Fibroblast of lung (primary cell): ENCODE measurements around the gene MYEOV. TPM values are rescaled to one million over a fixed set of nuclear protein-coding genes. Genes with fewer than 3 reads are reported as not detected.

Experiments used
- DNase-seq, 2 donors: peaks; one replicate each; pipeline versions ENCODE4 v3.0.0 to v3.0.0-alpha.2; 2010; ENCODE audit warnings: low read depth in 2 of 2
- H2AFZ ChIP-seq: 2 replicates; pipeline ENCODE4 v1.5.1; 2012; ENCODE audit warnings: low read length, control low read depth, inconsistent platforms
- H3K27ac ChIP-seq: 2 replicates; pipeline ENCODE4 v1.5.1; 2011; ENCODE audit warnings: low read length, control low read depth; ENCODE audit not compliant: insufficient read depth
- H3K27me3 ChIP-seq: 2 replicates; pipeline ENCODE4 v1.5.1; 2011; ENCODE audit warnings: mild to moderate bottlenecking, low read length; ENCODE audit not compliant: control insufficient read depth, insufficient read depth
- H3K36me3 ChIP-seq: 2 replicates; pipeline ENCODE4 v1.5.1; 2011; ENCODE audit warnings: low read length; ENCODE audit not compliant: control insufficient read depth, insufficient read depth
- H3K4me1 ChIP-seq: 2 replicates; pipeline ENCODE4 v1.5.1; 2011; ENCODE audit warnings: low read length; ENCODE audit not compliant: control insufficient read depth, insufficient read depth; ENCODE audit errors: extremely low read depth
- H3K4me2 ChIP-seq: 2 replicates; pipeline ENCODE4 v1.5.1; 2011; ENCODE audit warnings: low read length, control low read depth; ENCODE audit not compliant: insufficient read depth; ENCODE audit errors: extremely low read depth
- H3K4me3 ChIP-seq, 4 experiments: fragments of 200-600 bp in 1 of 4; sonication (generic) in 1 of 4; replicated peaks in 1 of 4; 2 replicates each; pipeline ENCODE4 v1.5.1; 2011 to 2016; ENCODE audit warnings: low read length in 4 of 4, low read depth in 3 of 4, mild to moderate bottlenecking in 3 of 4, control low read depth in 2 of 4, inconsistent platforms in 1 of 4, mixed read lengths in 1 of 4; ENCODE audit not compliant: insufficient read depth in 1 of 4; ENCODE audit errors: control extremely low read depth in 1 of 4
- H3K79me2 ChIP-seq: 2 replicates; pipeline ENCODE4 v1.5.1; 2012; ENCODE audit warnings: mild to moderate bottlenecking, low read length, inconsistent platforms; ENCODE audit not compliant: control insufficient read depth, insufficient read depth
- H3K9ac ChIP-seq: 2 replicates; pipeline ENCODE4 v1.5.1; 2011; ENCODE audit warnings: mild to moderate bottlenecking, low read length, control low read depth; ENCODE audit not compliant: insufficient read depth
- H3K9me3 ChIP-seq: 2 replicates; pipeline ENCODE4 v1.5.1; 2012; ENCODE audit warnings: low read depth, low read length; ENCODE audit not compliant: control insufficient read depth, insufficient read depth
- H4K20me1 ChIP-seq: 2 replicates; pipeline ENCODE4 v1.5.1; 2011; ENCODE audit warnings: low read length; ENCODE audit not compliant: control insufficient read depth, insufficient read depth; ENCODE audit errors: extremely low read depth
- CTCF ChIP-seq, 2 donors: IDR thresholded peaks in 1 of 2; conservative IDR thresholded peaks in 1 of 2; 1 replicate in 1 of 2; 2 replicates in 1 of 2; pipeline ENCODE4 v1.5.1; 2011 to 2012; ENCODE audit warnings: low read length in 2 of 2, control low read depth in 1 of 2, inconsistent platforms in 1 of 2, low read depth in 1 of 2, mild to moderate bottlenecking in 1 of 2
- EZH2 ChIP-seq: IDR thresholded peaks from 2 replicates; pipeline ENCODE4 v1.5.1; 2012; ENCODE audit warnings: low read length, control low read depth, mild to moderate bottlenecking; ENCODE audit errors: missing control alignments
- polyA plus RNA-seq, 2 donors: library from polyadenylated mRNA; depleted of rRNA in 1 of 2; stranded (reverse) in 1 of 2; unstranded in 1 of 2; fragments of >200 nt; gene quantifications; 2 replicates each; pipeline ENCODE4 v1.2.1, GENCODE V29; 2011 to 2012; ENCODE audit warnings: missing spikeins in 1 of 2
- total RNA-seq: library from RNA; depleted of rRNA; stranded (reverse); fragments of >200 nt; gene quantifications from 2 replicates; pipeline ENCODE4 v1.2.1, GENCODE V29; 2014

Gene MYEOV
- total and polyA plus RNA-seq, 2 donors (not counting 1 experiment from before 2014, with no cell fraction given): 1.2 to 7.3 TPM

GRCh38 chr11:69261116-69261515 lies 32.8 kb upstream of the MYEOV start:
- Histone ChIP-seq H3K27me3 (peaks cover 3% of the 10 kb centered on the region), H3K4me3 (no peak overlapping the region), H3K79me2 (no peaks in the 10 kb centered on the region), H3K9ac (no peak overlapping the region), H3K27ac (no peak overlapping the region), H3K36me3 (no peaks in the 10 kb centered on the region), H2AFZ (no peak overlapping the region), H4K20me1 (no peaks in the 10 kb centered on the region), H3K4me2 (no peak overlapping the region), H3K9me3 (no peaks in the 10 kb centered on the region), H3K4me1 (no peaks in the 10 kb centered on the region)
- no peak for TF ChIP-seq CTCF (conservative IDR thresholded peaks at IDR 0.05 in 1 of 2, IDR thresholded peaks at IDR 0.05 in 1 of 2; ENCODE audit: low read depth in 1 of 2, low read length in 2 of 2)
- no peak for TF ChIP-seq EZH2
- no peak for DNase-seq

DNA sequence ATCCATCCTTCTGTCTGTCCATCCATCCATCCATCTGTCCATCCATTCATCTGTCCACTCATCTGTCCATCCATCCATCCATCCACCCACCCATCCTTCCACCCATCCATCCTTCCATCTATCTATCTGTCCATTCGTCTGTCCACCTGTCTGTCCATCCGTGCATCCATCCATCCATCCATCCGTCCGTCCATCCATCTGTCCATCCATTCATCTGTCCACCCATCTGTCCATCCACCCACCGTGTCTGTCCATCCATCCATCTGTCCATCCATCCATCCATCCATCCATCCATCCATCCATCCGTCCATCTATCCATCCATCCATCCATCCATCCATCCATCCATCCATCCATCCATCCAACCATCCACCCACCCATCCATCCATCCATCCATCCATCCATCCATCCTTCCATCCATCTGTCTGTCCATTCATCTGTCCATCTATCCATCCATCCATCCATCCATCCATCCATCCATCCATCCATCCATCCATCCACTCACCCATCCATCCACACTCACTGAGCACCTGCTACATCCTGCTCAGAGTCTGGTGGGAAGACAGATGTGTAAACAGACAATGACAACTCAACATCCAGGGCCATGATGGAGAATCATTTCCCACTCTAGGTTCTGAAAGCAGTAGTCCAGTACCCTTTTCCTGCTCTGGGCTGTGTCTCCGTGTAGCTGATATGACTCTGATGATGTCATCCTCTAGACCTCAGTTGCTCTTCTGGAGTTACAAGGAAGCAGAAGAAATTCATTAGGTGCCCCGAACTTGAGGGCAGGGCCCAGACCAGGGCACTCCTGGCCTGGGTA lies 30.8 kb upstream of the MYEOV start:
- no peak overlapping the region for H3K27ac ChIP-seq
- no peak overlapping the region for H3K4me2 ChIP-seq
- H3K9ac ChIP-seq: no peak overlapping the region
- H4K20me1 ChIP-seq: no peaks in the 10 kb centered on the region
- no peaks in the 10 kb centered on the region for H3K9me3 ChIP-seq
- no peak for DNase-seq
- no peak overlapping the region for H3K4me3 ChIP-seq
- H3K36me3 ChIP-seq: no peaks in the 10 kb centered on the region
- no peak for TF ChIP-seq CTCF (conservative IDR thresholded peaks at IDR 0.05 in 1 of 2, IDR thresholded peaks at IDR 0.05 in 1 of 2; ENCODE audit: low read depth in 1 of 2, low read length in 2 of 2)
- H3K79me2 ChIP-seq: no peaks in the 10 kb centered on the region
- H3K4me1 ChIP-seq: no peaks in the 10 kb centered on the region
- H3K27me3 ChIP-seq: peaks cover 5% of the 10 kb centered on the region
- H2AFZ ChIP-seq: no peak overlapping the region

DNA sequence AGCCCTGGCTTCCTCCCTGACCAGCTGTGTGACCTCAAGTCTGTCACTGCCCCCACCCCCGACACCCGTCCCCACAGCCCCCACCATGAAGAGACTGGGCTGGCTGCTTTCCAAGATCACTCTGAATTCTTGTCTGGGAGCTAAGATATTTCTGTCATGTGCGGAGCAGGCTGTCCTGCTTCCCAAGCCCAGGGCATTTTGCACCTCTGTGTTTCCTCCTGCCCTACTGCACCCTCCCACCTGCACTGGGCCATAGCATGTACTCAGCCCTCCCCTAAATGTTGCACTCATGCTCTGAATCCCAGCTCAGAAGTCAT lies 30.3 kb upstream of the MYEOV start:
- Histone ChIP-seq H3K9me3 (no peaks in the 10 kb centered on the region), H3K27me3 (peaks cover 2% of the 10 kb centered on the region), H2AFZ (no peak overlapping the region), H3K4me1 (no peaks in the 10 kb centered on the region), H3K4me3 (no peak overlapping the region), H3K27ac (no peak overlapping the region), H4K20me1 (no peaks in the 10 kb centered on the region), H3K9ac (no peak overlapping the region), H3K36me3 (no peaks in the 10 kb centered on the region), H3K79me2 (no peaks in the 10 kb centered on the region), H3K4me2 (no peak overlapping the region)
- DNase-seq: no peak
- TF ChIP-seq CTCF (conservative IDR thresholded peaks at IDR 0.05 in 1 of 2, IDR thresholded peaks at IDR 0.05 in 1 of 2; ENCODE audit: low read depth in 1 of 2, low read length in 2 of 2): no peak
- TF ChIP-seq EZH2: no peak
